K562 (cell line): ENCODE data around the gene RITA1. TPM values are rescaled to one million over a fixed set of nuclear protein-coding genes. Genes with fewer than 3 reads are reported as not detected.

Experiments used
- ARID1B ChIP-seq: fragments of 450-650 bp; IDR thresholded peaks from 2 replicates; pipeline ENCODE4 v1.6.1; 2016; ENCODE audit warnings: antibody characterized with exemption, mild to moderate bottlenecking, inconsistent platforms
- ARNT ChIP-seq, 2 experiments: fragments of 450-650 bp; IDR thresholded peaks; 2 replicates each; pipeline ENCODE4 v1.6.1; 2016; ENCODE audit warnings: mild to moderate bottlenecking in 1 of 2
- ATF6 ChIP-seq: sonication (generic); formaldehyde crosslinking; IDR thresholded peaks from 2 replicates; pipeline ENCODE4 v1.4.0; 2020; ENCODE audit warnings: mild to moderate bottlenecking, missing genetic modification reagents
- ATF7 ChIP-seq: fragments of 450-650 bp; IDR thresholded peaks from 2 replicates; pipeline ENCODE4 v1.7.1; 2014; ENCODE audit warnings: mild to moderate bottlenecking, moderate library complexity
- BCOR ChIP-seq: fragments of 450-650 bp; IDR thresholded peaks from 2 replicates; pipeline ENCODE4 v1.6.1; 2016
- CBFA2T3 ChIP-seq: fragments of 450-650 bp; IDR thresholded peaks from 2 replicates; pipeline ENCODE4 v1.6.1; 2017
- CC2D1A ChIP-seq: fragments of 450-650 bp; IDR thresholded peaks from 2 replicates; pipeline ENCODE4 v1.6.1; 2017; ENCODE audit warnings: mild to moderate bottlenecking
- CHD1 ChIP-seq: fragments of 200-600 bp; sonication (generic); IDR thresholded peaks from one replicate; pipeline ENCODE4 v1.6.1; 2012; ENCODE audit warnings: mild to moderate bottlenecking, moderate library complexity, low read length, inconsistent platforms
- E2F1 ChIP-seq: sonication (generic); formaldehyde crosslinking; IDR thresholded peaks from 2 replicates; pipeline ENCODE4 v1.8.1; 2023; ENCODE audit warnings: mild to moderate bottlenecking, missing genetic modification reagents, moderate library complexity
- EP400 ChIP-seq: fragments of 450-650 bp; IDR thresholded peaks from 2 replicates; pipeline ENCODE4 v1.6.1; 2017; ENCODE audit warnings: antibody characterized with exemption, mild to moderate bottlenecking, moderate library complexity
- ERF ChIP-seq: fragments of 450-650 bp; formaldehyde crosslinking; IDR thresholded peaks from 2 replicates; pipeline ENCODE4 v1.4.0; 2020; ENCODE audit warnings: mild to moderate bottlenecking, mixed read lengths
- ETV5 ChIP-seq: sonication (generic); formaldehyde crosslinking; IDR thresholded peaks from 2 replicates; pipeline ENCODE4 v1.4.0; 2020; ENCODE audit warnings: low read depth, mild to moderate bottlenecking, missing genetic modification reagents
- EWSR1 ChIP-seq: fragments of 450-650 bp; IDR thresholded peaks from 2 replicates; pipeline ENCODE4 v1.6.1; 2018; ENCODE audit warnings: borderline replicate concordance, mild to moderate bottlenecking, low read depth, moderate library complexity; ENCODE audit not compliant: partially characterized antibody
- FOSL1 ChIP-seq: fragments of 200-800 bp; sonication (Bioruptor generic); conservative IDR thresholded peaks from 2 replicates; pipeline ENCODE4 v1.6.1; 2016; ENCODE audit warnings: missing genetic modification characterization, missing compliant biosample characterization
- FUS ChIP-seq: fragments of 200-400 bp; formaldehyde crosslinking; optimal IDR thresholded peaks from 2 replicates; pipeline ENCODE3; 2017; ENCODE audit warnings: low read depth, low read length
- GATAD2A ChIP-seq: fragments of 450-650 bp; IDR thresholded peaks from 2 replicates; pipeline ENCODE4 v1.6.1; 2017
- HEY1 ChIP-seq: fragments of 250-450 bp; sonication (Bioruptor Pico); IDR thresholded peaks from 2 replicates; pipeline ENCODE4 v1.5.0; 2020; ENCODE audit warnings: mild to moderate bottlenecking, moderate library complexity, borderline replicate concordance
- HNRNPK ChIP-seq: fragments of 200-400 bp; formaldehyde crosslinking; IDR thresholded peaks from one replicate; pipeline ENCODE4 v1.6.1; 2018; ENCODE audit warnings: mild to moderate bottlenecking, low read depth, low read length; ENCODE audit not compliant: poor library complexity, severe bottlenecking
- NCOA6 ChIP-seq: fragments of 450-650 bp; IDR thresholded peaks from 2 replicates; pipeline ENCODE4 v1.6.1; 2017; ENCODE audit warnings: mild to moderate bottlenecking
- NFIX ChIP-seq: fragments of 250-450 bp; sonication (Bioruptor Pico); IDR thresholded peaks from 2 replicates; pipeline ENCODE4 v1.4.0; 2020; ENCODE audit warnings: low read depth, mild to moderate bottlenecking, moderate library complexity
- NR2C2 ChIP-seq, 2 experiments: fragments of 200-800 bp in 1 of 2; sonication (Bioruptor generic) in 1 of 2; sonication (generic) in 1 of 2; formaldehyde crosslinking in 1 of 2; IDR thresholded peaks; 2 replicates each; pipeline versions ENCODE4 v1.6.1 to v1.8.0; 2016 to 2022; ENCODE audit warnings: mild to moderate bottlenecking in 1 of 2, missing compliant biosample characterization in 1 of 2, missing genetic modification characterization in 1 of 2, missing genetic modification reagents in 1 of 2
- POLR2A ChIP-seq: fragments of 450-650 bp; conservative IDR thresholded peaks from 2 replicates; pipeline ENCODE4 v1.6.1; 2016
- TAL1 ChIP-seq: fragments of 450-650 bp; IDR thresholded peaks from 2 replicates; pipeline ENCODE4 v1.6.1; 2016; ENCODE audit warnings: mild to moderate bottlenecking
- TEAD1 ChIP-seq, 2 experiments: fragments of 450-650 bp in 1 of 2; sonication (generic) in 1 of 2; formaldehyde crosslinking; IDR thresholded peaks; 2 replicates each; pipeline versions ENCODE4 v1.4.0 to v1.8.0; 2020 to 2022; ENCODE audit warnings: mild to moderate bottlenecking in 2 of 2, missing genetic modification reagents in 1 of 2
- ZNF121 ChIP-seq: sonication (generic); formaldehyde crosslinking; conservative IDR thresholded peaks from 2 replicates; pipeline ENCODE4 v1.8.0; 2022; ENCODE audit warnings: missing genetic modification reagents
- ZNF134 ChIP-seq: fragments of 250-450 bp; sonication (Bioruptor Pico); conservative IDR thresholded peaks from 2 replicates; pipeline ENCODE4 v1.4.0; 2020
- ZNF277 ChIP-seq: fragments of 250-450 bp; sonication (Bioruptor Pico); IDR thresholded peaks from 2 replicates; pipeline ENCODE4 v1.8.0; 2022; ENCODE audit warnings: inconsistent platforms, mild to moderate bottlenecking, moderate library complexity, borderline replicate concordance
- polyA plus RNA-seq, 8 experiments: library from polyadenylated mRNA; depleted of rRNA in 4 of 8; stranded (reverse) in 5 of 8; unstranded in 3 of 8; fragments of >200 nt; fragmentation: Nextera tagmentation in 2 of 8; fragmentation: Illumina TruSeq in 1 of 8; extraction: Ambion mirVana in 2 of 8; extraction: Trizol in 1 of 8; gene quantifications; 2 replicates each; pipeline versions ENCODE4 v1.2.1 to v1.2.3, GENCODE V29; 2011 to 2014; ENCODE audit warnings: inconsistent platforms in 1 of 8, missing spikeins in 1 of 8
- total RNA-seq, 7 experiments: library from RNA; depleted of rRNA in 6 of 7; stranded (reverse); fragments of >200 nt in 6 of 7; fragmentation: Illumina TruSeq in 2 of 7; extraction: Trizol in 2 of 7; gene quantifications; 2 replicates each; pipeline versions ENCODE4 v1.2.1 to v1.2.3, GENCODE V29; 2011 to 2021; ENCODE audit warnings: low replicate concordance in 1 of 7

Gene RITA1
- total and polyA plus RNA-seq, 9 of the 15 experiments (the other 6 are each of a cell fraction or from before 2014, with no cell fraction given) = 2.8 to 40.4 (median 18.0) TPM

DNA sequence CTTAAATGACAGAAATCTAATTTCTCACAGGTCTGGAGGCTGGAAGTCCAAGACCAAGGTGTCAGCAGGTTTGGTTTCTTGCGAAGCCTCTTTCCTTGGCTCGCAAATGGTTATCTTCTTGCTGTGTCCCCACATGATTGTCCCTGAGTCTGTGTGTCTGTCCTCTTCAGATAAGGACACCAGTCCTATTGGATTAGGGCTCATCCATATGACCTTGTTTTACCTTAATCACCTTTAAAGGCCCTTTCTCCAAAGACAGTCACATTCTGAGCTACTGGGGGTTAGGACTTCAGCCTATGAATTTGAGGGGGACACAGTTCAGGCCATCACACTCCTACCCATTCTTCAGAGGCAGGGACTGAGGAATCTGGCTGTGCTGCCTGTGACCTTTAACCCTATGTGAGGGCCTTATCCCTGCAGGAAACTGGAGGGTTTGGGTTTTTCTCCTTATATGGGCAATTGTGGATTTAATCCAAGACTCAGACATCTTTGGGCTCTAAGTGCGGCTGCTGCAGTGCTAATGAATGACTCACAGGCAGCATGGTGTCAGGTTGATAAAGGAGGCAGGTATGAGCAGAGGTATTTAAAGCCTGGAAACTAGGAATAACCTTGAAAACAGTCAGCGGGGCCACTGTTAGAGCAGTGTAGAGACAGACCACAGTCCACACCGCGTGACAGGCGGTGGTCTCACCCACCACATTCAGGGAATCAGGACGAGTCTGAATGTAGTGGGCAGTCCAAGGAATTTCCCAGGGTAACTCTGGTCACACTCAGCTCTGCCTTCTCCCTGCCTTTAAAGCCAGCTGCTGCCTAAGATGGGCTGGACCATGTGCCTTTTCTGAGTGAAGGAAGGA, 45.9 kb downstream of the RITA1 start (continued):
- TF ChIP-seq ATF6 (CRISPR knock-in tag) (no peak), FOSL1 (tag) (peak; percentile 97), GATAD2A (no peak), BCOR (peak; percentile 57; the same call in 1 of the 2 replicates), HNRNPK (no peak), NCOA6 (no peak), FUS (no peak), ARNT (IDR thresholded peaks at IDR 0.05) (0 out of 4 replicates have a peak, but pooled peaks of 1 of the 2 experiments have one; percentile 59), ETV5 (peak; percentile 20; the same call in 1 of the 2 replicates), POLR2A (no peak), TEAD1 (CRISPR knock-in tag; IDR thresholded peaks at IDR 0.05) (peak in 1 of 2 experiments; percentile 68; a peak in 1 of 4 replicates), CHD1 (no peak), ZNF134 (no peak), ATF7 (peak; percentile 53), CC2D1A (0 out of 2 replicates have a peak, but pooled peaks have one; percentile 28), ERF (no peak), ZNF121 (CRISPR knock-in tag) (no peak), ARID1B (peak; percentile 86), EWSR1 (no peak), ZNF277 (CRISPR knock-in tag) (no peak), TAL1 (peak; percentile 90), NFIX (CRISPR knock-in tag) (no peak), EP400 (peak; percentile 22; the same call in 1 of the 2 replicates), HEY1 (no peak), CBFA2T3 (peak; percentile 93), NR2C2 (CRISPR knock-in tag; IDR thresholded peaks at IDR 0.05) (peak; percentile 90), NR2C2 (tag; IDR thresholded peaks at IDR 0.05) (peak; percentile 96), E2F1 (CRISPR knock-in tag) (no peak)
